Activated CD8-positive, alpha-beta memory T cell treated with anti-CD3 and anti-CD28 coated beads for 1 hour (primary cell): ENCODE data around the gene LEMD1.

Experiments
- DNase-seq, 2 donors: peaks; one replicate each; pipeline ENCODE4 v3.0.0-alpha.2; 2020; ENCODE audit warnings: low read depth in 1 of 2; ENCODE audit errors: extremely low read depth in 1 of 2

LEMD1 gene

GRCh38 chr1:205421798-205422197 is at the start of gene LEMD1:
LEMD1 (minus strand) TSS chr1:205422056; CDS start chr1:205420536, 1,520 bp downstream.
- DNase-seq, result no peak

GRCh38 chr1:205470131-205470530 is 48.3 kb upstream of the LEMD1 start:
- DNase-seq, result no peak

DNA sequence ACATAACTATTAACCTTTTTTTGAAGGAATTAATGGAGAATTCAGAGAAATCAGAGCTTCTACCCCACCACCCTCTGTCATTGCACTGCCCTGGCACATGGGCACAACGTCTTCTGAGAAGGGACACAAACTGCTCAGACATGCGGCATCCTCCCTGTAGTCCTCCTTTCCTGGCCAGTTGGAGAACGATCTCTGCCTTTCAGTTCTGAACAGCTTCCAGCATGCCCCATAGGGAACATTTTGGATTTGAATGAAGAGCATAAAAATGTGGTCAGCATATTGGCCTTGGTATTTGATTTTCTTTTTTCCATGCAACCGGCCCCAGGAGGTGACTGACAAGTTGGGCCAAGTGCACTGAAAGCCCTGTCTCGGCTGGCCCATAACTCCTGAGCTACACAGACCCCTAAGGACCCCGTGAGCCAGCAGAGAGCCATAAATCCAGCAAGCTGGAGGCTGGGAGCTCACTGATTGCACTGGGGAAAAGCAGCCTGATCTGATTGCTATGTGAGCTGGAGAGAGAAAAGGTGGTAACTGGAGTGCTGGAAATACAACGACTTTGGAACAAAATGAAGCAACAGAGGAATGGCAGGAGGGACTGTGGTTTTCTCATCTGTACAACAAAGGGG is 44.9 kb upstream of the LEMD1 start:
- DNase-seq, result no peak

DNA sequence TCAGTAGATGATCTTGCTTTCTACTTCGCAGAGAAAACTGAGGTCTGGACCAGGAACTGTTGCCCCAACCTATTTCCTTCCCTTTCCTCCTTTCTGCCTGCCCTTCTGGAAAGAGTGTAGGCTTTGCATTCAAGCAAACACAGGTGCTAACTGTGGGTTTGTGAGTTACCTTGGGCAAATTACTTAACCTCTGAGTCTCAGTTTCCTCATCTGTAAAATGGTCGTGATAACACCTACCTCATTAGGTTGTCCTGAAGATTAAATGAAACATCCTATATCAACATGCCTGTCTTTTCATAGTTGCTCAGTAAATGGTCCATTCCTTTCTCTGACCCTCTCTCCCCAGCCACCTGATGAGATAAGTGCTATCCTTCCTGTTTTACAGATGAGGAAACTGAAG is 43.5 kb upstream of the LEMD1 start:
- no peak for DNase-seq

GRCh38 chr1:205458777-205459566 is 37.1 kb upstream of the LEMD1 start:
- DNase-seq, result no peak

GRCh38 chr1:205456868-205457745 is 35.3 kb upstream of the LEMD1 start:
- DNase-seq, result no peak

DNA sequence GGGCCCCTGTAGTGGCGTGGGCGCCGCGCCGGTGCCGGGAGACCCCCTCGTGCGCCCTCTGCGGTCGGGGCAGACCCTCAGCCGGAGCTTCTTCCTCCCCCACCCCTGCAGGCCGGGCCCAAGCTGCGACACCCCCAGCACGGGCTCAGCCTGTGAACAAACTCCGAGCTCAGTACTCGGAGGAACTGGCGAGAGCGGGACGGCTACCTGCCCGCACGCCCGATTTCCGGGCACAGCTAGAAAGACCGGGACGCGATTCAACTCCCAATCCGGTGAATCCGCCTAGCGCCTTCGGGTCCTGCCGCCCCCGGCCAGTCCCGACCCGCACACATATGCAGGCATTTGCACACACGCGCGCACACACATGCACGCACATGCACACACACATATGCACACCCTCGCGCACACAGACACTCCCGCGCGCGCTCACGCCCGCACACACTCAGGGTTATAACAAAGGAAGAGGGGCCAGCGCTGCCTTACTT is 34.6 kb upstream of the LEMD1 start:
- no peak for DNase-seq

GRCh38 chr1:205455581-205456382 is 33.9 kb upstream of the LEMD1 start, which contains the start of gene BLACAT1:
BLACAT1 (minus strand) TSS chr1:205456045.
- no peak for DNase-seq

- DNase-seq, result no peak
Measured at GRCh38 chr1:205454903-205455335, 33.1 kb upstream of the LEMD1 start.

GRCh38 chr1:205453466-205453865 is 31.6 kb upstream of the LEMD1 start:
- no peak for DNase-seq

DNA sequence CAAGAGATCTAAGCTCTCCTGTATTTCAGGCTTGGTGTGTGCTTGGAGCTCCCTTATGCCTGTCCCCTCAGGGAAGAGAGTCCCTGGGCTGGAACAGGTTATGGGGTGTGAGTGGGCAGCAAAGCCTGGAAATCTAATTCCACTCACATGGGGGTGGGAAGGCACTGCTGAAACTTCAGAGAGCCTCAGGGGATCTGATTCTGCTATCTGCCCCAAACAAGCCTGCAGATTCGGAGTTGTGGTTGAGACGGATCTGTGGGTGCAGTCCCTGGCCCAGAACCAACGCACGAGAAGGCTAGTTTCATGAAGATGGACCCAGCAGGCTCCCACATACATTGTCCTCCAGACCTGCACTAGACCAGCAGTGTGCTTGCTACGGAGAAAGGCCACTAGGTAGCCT is 31.1 kb upstream of the LEMD1 start:
- no peak for DNase-seq

GRCh38 chr1:205452364-205452763 is 30.5 kb upstream of the LEMD1 start:
- no peak for DNase-seq

GRCh38 chr1:205451759-205452164 is 29.9 kb upstream of the LEMD1 start:
- DNase-seq, result no peak

GRCh38 chr1:205451202-205451601 is 29.3 kb upstream of the LEMD1 start:
- DNase-seq, result no peak

DNA sequence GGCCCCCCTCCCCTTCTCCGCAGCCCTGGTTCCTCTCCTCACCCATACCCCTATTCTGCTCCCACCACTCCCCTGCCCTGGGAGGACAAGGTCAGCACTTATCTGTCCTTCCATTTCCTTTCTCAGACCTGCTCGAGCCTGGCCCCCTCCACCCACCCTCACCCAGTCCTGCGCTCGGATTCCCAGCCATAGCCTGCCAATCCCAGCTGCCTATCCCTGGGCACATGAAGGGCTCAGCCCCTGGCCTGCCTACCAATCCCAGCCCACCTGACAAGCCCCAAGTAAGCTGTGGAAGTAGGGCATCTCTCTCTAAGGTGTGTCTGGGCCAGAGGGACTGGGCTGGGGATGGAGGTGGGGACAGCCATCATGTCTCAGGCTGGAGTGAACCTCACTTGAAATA is 28.6 kb upstream of the LEMD1 start:
- no peak for DNase-seq

- no peak for DNase-seq
Measured at GRCh38 chr1:205449750-205450443, 28.0 kb upstream of the LEMD1 start.

GRCh38 chr1:205449254-205449749 is 27.4 kb upstream of the LEMD1 start:
- no peak for DNase-seq

DNA sequence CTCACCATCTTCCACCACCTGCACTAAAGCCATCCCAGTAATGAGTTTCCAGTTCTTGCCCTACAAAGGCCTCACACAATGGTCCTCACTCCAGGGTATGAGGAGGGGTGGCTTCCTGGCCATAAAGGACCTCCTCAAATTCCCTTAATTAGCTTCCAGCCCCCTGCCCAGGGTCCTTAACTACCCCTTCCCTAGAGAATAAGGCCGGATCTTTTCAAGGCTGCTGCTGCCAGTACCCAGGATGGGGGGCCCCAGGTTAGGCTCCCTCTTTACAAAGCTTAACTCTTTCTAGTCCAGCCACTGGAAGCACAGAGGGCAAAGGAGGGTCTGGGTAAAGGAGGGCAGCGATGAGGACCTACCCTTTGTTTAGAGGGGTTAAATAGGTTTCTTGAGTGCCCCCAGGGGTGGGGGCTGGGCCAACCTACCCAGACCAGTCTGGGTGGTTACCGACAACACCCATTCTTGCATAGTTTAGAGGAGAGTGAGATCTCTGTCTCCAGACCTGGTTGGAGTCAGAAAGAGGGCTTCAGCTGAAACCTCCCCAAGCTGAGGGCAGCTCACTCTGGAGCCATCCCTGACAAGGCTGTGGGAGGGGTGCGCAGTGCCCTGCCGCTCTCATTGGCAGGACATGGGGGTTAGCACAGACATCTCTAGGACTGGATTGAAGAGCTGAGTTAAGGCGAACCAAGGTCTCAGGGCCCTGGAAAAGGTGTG is 26.8 kb upstream of the LEMD1 start:
- DNase-seq, result no peak
